ENCODE data around the gene GRID2. TPM values are rescaled to one million over a fixed set of nuclear protein-coding genes. Genes with fewer than 3 reads are reported as not detected.

The GRID2 gene
- polyA plus RNA-seq, 1 experiment = not detected

DNA sequence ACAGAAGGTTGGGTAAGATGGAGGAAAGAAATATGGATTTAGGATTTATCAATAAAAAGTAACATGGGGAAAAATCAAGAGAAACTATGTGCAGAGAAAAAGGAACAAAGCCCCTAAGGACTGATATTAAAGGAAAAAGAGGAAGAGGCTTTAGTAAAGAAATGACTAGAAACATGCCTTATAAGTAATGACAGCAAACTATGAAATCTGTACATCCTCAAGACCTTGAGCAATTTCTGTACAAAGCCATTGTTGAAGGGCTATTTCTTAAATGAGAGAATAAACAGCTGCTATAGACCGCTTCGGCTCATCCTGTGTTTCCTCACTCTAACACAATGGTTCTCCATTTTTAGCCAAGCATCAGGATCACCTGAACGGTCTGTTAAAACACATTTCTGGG lies 1344.5 kb downstream of the GRID2 start:
- no peak for TF ChIP-seq CTCF (IDR thresholded peaks at IDR 0.05; ENCODE audit: low read depth, low read length)
- CTCF ChIA-PET = no interaction called here
- POLR2A ChIA-PET = no interaction called here
- Histone ChIP-seq H3K27me3 (ENCODE audit: control insufficient read depth, insufficient read depth, low read length) (no peaks in the 10 kb centered on the region), H3K9me3 (ENCODE audit: control insufficient read depth, insufficient read depth, low read length) (no peaks in the 10 kb centered on the region), H3K4me3 (ENCODE audit: low read depth, low read length) (no peak overlapping the region), H3K27ac (ENCODE audit: low read depth, low read length) (no peak overlapping the region)
- no peak for DNase-seq (ENCODE audit: low read depth, low spot score)

- H3K27me3 ChIP-seq (ENCODE audit: control insufficient read depth, insufficient read depth, low read length) = no peaks in the 10 kb centered on the region
- no peak overlapping the region for H3K4me3 ChIP-seq (ENCODE audit: low read depth, low read length)
- H3K9me3 ChIP-seq (ENCODE audit: control insufficient read depth, insufficient read depth, low read length) = no peaks in the 10 kb centered on the region
- H3K27ac ChIP-seq (ENCODE audit: low read depth, low read length) = no peak overlapping the region
- CTCF ChIA-PET = no interaction called here
- no peak for TF ChIP-seq CTCF (IDR thresholded peaks at IDR 0.05; ENCODE audit: low read depth, low read length)
- DNase-seq (ENCODE audit: low read depth, low spot score) = no peak
- POLR2A ChIA-PET = no interaction called here
These were observed 1346.1 kb downstream of the GRID2 start for GRCh38 chr4:93649828-93650227.

- no peak for TF ChIP-seq CTCF (IDR thresholded peaks at IDR 0.05; ENCODE audit: low read depth, low read length)
- Histone ChIP-seq H3K9me3 (ENCODE audit: control insufficient read depth, insufficient read depth, low read length) (no peaks in the 10 kb centered on the region), H3K4me3 (ENCODE audit: low read depth, low read length) (no peak overlapping the region), H3K27me3 (ENCODE audit: control insufficient read depth, insufficient read depth, low read length) (no peaks in the 10 kb centered on the region), H3K27ac (ENCODE audit: low read depth, low read length) (no peak overlapping the region)
- DNase-seq (ENCODE audit: low read depth, low spot score) = no peak
- ChIA-PET CTCF (no interaction called here), POLR2A (no interaction called here)
These were observed 1350.4 kb downstream of the GRID2 start for GRCh38 chr4:93654211-93654610.

DNA sequence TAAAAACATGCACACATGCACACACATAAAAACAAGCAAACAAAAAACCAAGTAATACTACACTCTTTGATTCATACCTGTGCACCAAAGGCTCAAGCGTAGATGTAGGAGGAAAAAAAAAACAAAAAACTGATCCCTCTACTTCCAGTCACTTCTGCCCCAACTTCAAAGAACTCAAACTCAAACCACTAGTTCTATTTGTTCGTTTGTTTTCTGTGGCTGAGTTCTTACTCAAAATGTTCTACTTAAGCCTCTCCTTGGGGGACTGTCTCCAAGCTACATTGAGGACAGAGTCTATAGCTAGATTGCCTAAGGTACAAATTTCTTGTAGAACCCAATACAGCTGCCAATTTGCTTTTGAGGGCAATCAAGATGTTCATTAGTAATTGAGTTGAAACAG lies 1353.8 kb downstream of the GRID2 start:
- POLR2A ChIA-PET = no interaction called here
- Histone ChIP-seq H3K27ac (ENCODE audit: low read depth, low read length) (no peak overlapping the region), H3K9me3 (ENCODE audit: control insufficient read depth, insufficient read depth, low read length) (no peaks in the 10 kb centered on the region), H3K4me3 (ENCODE audit: low read depth, low read length) (no peak overlapping the region), H3K27me3 (ENCODE audit: control insufficient read depth, insufficient read depth, low read length) (no peaks in the 10 kb centered on the region)
- DNase-seq (ENCODE audit: low read depth, low spot score) = no peak
- CTCF ChIA-PET = no interaction called here
- no peak for TF ChIP-seq CTCF (IDR thresholded peaks at IDR 0.05; ENCODE audit: low read depth, low read length)

GRCh38 chr4:93658443-93658842 lies 1354.7 kb downstream of the GRID2 start:
- Histone ChIP-seq H3K4me3 (ENCODE audit: low read depth, low read length) (no peak overlapping the region), H3K27me3 (ENCODE audit: control insufficient read depth, insufficient read depth, low read length) (no peaks in the 10 kb centered on the region), H3K9me3 (ENCODE audit: control insufficient read depth, insufficient read depth, low read length) (no peaks in the 10 kb centered on the region), H3K27ac (ENCODE audit: low read depth, low read length) (no peak overlapping the region)
- TF ChIP-seq CTCF (IDR thresholded peaks at IDR 0.05; ENCODE audit: low read depth, low read length) = no peak
- POLR2A ChIA-PET = no interaction called here
- CTCF ChIA-PET = no interaction called here
- DNase-seq (ENCODE audit: low read depth, low spot score) = no peak

Data from AG04450 (cell line).